Esophagus muscularis mucosa (tissue), 4 donors: ENCODE measurements around the gene ZNF622. TPM values are rescaled to one million over a fixed set of nuclear protein-coding genes. Genes with fewer than 3 reads are reported as not detected.

ENCODE experiments used
- DNase-seq: peaks from one replicate; pipeline ENCODE4 v3.0.0-alpha.2; 2017; ENCODE audit errors: extremely low spot score
- H3K27ac ChIP-seq, 4 donors: fragments of 200-600 bp; sonication (generic); replicated peaks in 1 of 4; 1 replicate in 3 of 4; 2 replicates in 1 of 4; pipeline ENCODE4 v1.5.1; 2016 to 2019; ENCODE audit warnings: mild to moderate bottlenecking in 1 of 4
- H3K27me3 ChIP-seq, 4 donors: fragments of 200-600 bp; sonication (generic); one replicate each; pipeline versions ENCODE4 v1.5.1 to v1.6.0; 2016 to 2019
- H3K36me3 ChIP-seq, 4 donors: fragments of 200-600 bp; sonication (generic); one replicate each; pipeline ENCODE4 v1.5.1; 2016 to 2019
- H3K4me1 ChIP-seq, 4 donors: fragments of 200-600 bp; sonication (generic); one replicate each; pipeline ENCODE4 v1.5.1; 2016 to 2019
- H3K4me3 ChIP-seq, 4 donors: fragments of 200-600 bp; sonication (generic); 1 replicate in 2 of 4; 2 replicates in 2 of 4; pipeline ENCODE4 v1.5.1; 2016 to 2019; ENCODE audit warnings: mild to moderate bottlenecking in 4 of 4, moderate library complexity in 1 of 4
- H3K9me3 ChIP-seq, 4 donors: fragments of 200-600 bp; sonication (generic); 1 replicate in 3 of 4; 2 replicates in 1 of 4; pipeline ENCODE4 v1.5.1; 2016 to 2019
- EP300 ChIP-seq: sonication (generic); formaldehyde crosslinking; IDR thresholded peaks from one replicate; pipeline ENCODE4 v1.6.1; 2017; ENCODE audit warnings: antibody characterized with exemption
- POLR2A ChIP-seq: fragments of 450-650 bp; IDR thresholded peaks from one replicate; pipeline ENCODE4 v1.6.1; 2017; ENCODE audit warnings: antibody characterized with exemption, moderate library complexity, mild to moderate bottlenecking, low read depth
- POLR2AphosphoS5 ChIP-seq, 2 donors: sonication (generic); formaldehyde crosslinking; IDR thresholded peaks; one replicate each; pipeline ENCODE4 v1.6.1; 2017; ENCODE audit warnings: antibody characterized with exemption in 2 of 2
- WGBS: methylation state at CpG from one replicate; pipeline ENCODE4 v1.1.5; 2018; 5-methylcytosine and 5-hydroxymethylcytosine counted together
- intact Hi-C: fragments of 100-400 bp; cut with DNase I; formaldehyde crosslinking; loops from one replicate; pipeline ENCODE4 v1.15.1; 2023
- total RNA-seq, 4 donors: library from RNA; depleted of rRNA; stranded (reverse); fragments of >200 nt; gene quantifications; one replicate each; pipeline versions ENCODE4 v1.1.0 to v1.2.1, GENCODE V29; 2016
- TF ChIP-seq, protein P1 (sequence below), 3 experiments: fragments of 200-600 bp in 2 of 3; fragments of 450-650 bp in 1 of 3; sonication (generic) in 2 of 3; IDR thresholded peaks; one replicate each; pipeline ENCODE4 v1.5.1; 2017 to 2019; ENCODE audit warnings: antibody characterized with exemption in 3 of 3, mild to moderate bottlenecking in 2 of 3, moderate library complexity in 1 of 3

The ZNF622 gene
- total RNA-seq, 4 donors from 2014 or later, result 25.3 to 31.7 (median 28.4) TPM

DNA sequence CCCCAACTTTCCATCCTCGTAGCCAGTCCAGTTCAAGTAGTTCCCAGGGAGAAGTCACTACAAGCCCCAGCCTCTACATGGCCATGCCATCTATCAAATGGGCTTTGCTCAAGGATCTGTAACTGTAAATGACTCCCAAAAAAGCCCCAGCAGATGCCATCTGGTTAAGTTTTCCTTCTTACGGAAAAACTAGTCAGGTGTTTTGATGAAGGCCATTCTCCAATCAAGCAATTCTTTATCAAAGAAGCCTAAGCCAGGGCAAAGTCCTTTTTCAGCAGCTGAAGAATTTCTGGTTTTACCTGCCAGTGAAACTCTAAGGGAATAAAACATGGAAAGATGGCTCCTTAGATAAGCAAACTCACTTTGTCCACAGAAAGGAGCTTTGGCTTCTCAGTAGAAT, 21.9 kb upstream of the ZNF622 start:
- no peak for DNase-seq
- WGBS, result 89% methylated on average over 2 of the region's 2 CpGs
- Histone ChIP-seq H3K36me3 (no peaks in the 10 kb centered on the region), H3K27me3 (no peaks in the 10 kb centered on the region), H3K4me1 (peaks cover 2 to 8% (median 4%) of the 10 kb centered on the region in 4 donors), H3K4me3 (no peak overlapping the region), H3K9me3 (no peaks in the 10 kb centered on the region), H3K27ac (no peak overlapping the region)
- TF ChIP-seq, protein P1, sequence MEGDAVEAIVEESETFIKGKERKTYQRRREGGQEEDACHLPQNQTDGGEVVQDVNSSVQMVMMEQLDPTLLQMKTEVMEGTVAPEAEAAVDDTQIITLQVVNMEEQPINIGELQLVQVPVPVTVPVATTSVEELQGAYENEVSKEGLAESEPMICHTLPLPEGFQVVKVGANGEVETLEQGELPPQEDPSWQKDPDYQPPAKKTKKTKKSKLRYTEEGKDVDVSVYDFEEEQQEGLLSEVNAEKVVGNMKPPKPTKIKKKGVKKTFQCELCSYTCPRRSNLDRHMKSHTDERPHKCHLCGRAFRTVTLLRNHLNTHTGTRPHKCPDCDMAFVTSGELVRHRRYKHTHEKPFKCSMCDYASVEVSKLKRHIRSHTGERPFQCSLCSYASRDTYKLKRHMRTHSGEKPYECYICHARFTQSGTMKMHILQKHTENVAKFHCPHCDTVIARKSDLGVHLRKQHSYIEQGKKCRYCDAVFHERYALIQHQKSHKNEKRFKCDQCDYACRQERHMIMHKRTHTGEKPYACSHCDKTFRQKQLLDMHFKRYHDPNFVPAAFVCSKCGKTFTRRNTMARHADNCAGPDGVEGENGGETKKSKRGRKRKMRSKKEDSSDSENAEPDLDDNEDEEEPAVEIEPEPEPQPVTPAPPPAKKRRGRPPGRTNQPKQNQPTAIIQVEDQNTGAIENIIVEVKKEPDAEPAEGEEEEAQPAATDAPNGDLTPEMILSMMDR (IDR thresholded peaks at IDR 0.05), result no peak
- TF ChIP-seq EP300 (no peak), POLR2A (no peak)
- intact Hi-C loops, result loop anchor here (10.0 kb wide), 1 partner anchor 177 kb away; no protein-coding TSS in a partner anchor

DNA sequence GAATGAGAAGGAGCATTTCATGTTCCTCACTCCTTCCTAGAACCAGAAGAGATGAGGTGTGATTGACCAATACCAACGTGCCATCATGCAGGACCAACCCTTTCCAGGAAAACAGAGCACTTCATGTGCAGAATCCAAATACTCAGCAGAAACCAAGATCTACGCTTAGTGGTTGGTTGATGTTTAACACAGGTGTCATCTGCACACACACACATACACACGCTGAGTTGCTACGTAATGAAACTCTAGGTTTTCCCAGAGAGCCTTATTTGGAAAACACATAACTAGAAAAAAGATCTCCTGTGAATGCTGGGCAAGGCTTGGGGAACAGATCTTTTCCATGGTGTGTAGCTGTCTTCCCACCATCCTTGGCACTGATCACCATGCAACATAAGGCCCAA, 21.1 kb upstream of the ZNF622 start:
- no peak overlapping the region for H3K4me3 ChIP-seq
- DNase-seq, result no peak
- no peaks in the 10 kb centered on the region for H3K36me3 ChIP-seq
- H3K27ac ChIP-seq, result no peak overlapping the region
- no peaks in the 10 kb centered on the region for H3K27me3 ChIP-seq
- peaks cover 0 to 6% (median under 1%) of the 10 kb centered on the region in 4 donors for H3K4me1 ChIP-seq
- TF ChIP-seq POLR2AphosphoS5 (IDR thresholded peaks at IDR 0.05), result no peak
- TF ChIP-seq EP300, result no peak
- no peak for TF ChIP-seq POLR2A
- TF ChIP-seq, protein P1 (IDR thresholded peaks at IDR 0.05), result no peak
- H3K9me3 ChIP-seq, result no peaks in the 10 kb centered on the region
- intact Hi-C loops, result loop anchor here (10.0 kb wide), 1 partner anchor 178 kb away; no protein-coding TSS in a partner anchor
- 70% methylated on average over 4 of the region's 4 CpGs for WGBS

DNA sequence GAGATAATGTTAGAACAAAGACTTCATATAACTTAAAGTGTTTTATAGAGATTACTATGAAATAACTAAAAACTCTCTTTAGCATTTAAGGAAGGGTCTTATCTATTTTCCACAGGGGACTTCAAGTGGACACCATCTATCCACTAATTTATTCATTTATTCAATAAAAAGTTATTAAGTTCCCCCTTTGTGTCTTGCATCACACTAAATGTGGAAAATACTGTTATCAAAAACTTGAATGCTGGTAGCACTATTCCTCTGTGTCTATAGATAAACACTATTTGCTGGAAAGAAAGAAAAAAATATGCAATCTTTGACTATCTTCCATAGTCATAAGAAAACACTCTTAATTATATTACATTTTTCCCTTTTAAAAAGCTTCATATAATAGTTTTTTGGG, 20.1 kb upstream of the ZNF622 start:
- H3K36me3 ChIP-seq, result no peaks in the 10 kb centered on the region
- no peak for DNase-seq
- intact Hi-C loops, result loop anchor here (10.0 kb wide), 1 partner anchor 179 kb away; no protein-coding TSS in a partner anchor
- no peak for TF ChIP-seq POLR2A
- TF ChIP-seq, protein P1 (IDR thresholded peaks at IDR 0.05), result no peak
- TF ChIP-seq POLR2AphosphoS5 (IDR thresholded peaks at IDR 0.05), result no peak
- no peak for TF ChIP-seq EP300
- H3K4me1 ChIP-seq, result peaks cover 0 to 6% (median 0%) of the 10 kb centered on the region in 4 donors
- no peaks in the 10 kb centered on the region for H3K27me3 ChIP-seq
- H3K9me3 ChIP-seq, result no peaks in the 10 kb centered on the region
- no peak overlapping the region for H3K27ac ChIP-seq
- no peak overlapping the region for H3K4me3 ChIP-seq

DNA sequence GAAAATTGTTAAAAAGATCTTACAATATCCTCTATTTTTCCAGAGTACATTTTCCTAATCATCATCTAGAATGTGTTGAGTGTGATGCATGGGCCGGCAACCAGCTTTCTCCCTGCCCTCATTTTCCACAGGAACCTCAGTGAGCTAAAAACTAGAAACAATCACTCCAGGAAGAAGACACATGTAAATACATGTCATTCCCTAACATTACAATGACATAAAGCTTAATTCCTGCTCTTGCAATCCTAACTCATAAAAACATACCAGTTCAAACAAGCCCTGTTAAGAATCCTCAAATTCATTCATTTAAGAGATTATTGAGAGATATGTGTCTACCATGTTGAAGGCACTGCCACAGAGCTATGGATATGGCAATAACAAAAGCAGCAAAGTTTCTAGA, 18.5 kb upstream of the ZNF622 start:
- Histone ChIP-seq H3K4me3 (no peak overlapping the region), H3K36me3 (no peaks in the 10 kb centered on the region), H3K27me3 (no peaks in the 10 kb centered on the region), H3K27ac (no peak overlapping the region), H3K9me3 (no peaks in the 10 kb centered on the region), H3K4me1 (peaks cover 0 to 6% (median 0%) of the 10 kb centered on the region in 4 donors)
- WGBS, result 76% methylated on average over 1 of the region's 1 CpG
- DNase-seq, result no peak
- intact Hi-C loops, result loop anchor here (10.0 kb wide), 1 partner anchor 181 kb away; no protein-coding TSS in a partner anchor
- no peak for TF ChIP-seq POLR2AphosphoS5 (IDR thresholded peaks at IDR 0.05)
- no peak for TF ChIP-seq EP300

DNA sequence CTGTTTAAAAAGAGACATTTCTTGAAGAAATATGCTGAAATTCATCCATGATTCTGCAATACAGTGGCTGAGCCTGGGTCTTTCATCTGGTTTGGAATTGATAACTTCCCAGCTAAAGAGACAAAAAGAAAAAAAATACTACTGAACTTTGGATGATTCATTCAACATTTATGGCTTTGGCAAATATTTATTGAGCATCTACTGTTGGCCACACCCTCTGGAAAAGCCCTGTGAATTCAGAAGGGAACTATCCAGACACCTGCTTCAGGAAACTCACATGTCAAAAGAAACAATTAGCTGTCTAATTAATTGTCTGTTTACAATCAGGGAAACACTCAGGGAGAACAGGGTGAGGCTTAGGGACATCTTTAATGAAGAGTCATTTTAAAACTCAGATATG, 17.8 kb upstream of the ZNF622 start:
- Histone ChIP-seq H3K9me3 (no peaks in the 10 kb centered on the region), H3K27ac (no peak overlapping the region), H3K4me3 (no peak overlapping the region), H3K36me3 (no peaks in the 10 kb centered on the region), H3K4me1 (peaks cover 0 to 6% (median 0%) of the 10 kb centered on the region in 4 donors), H3K27me3 (no peaks in the 10 kb centered on the region)
- no peak for TF ChIP-seq POLR2A
- TF ChIP-seq, protein P1 (IDR thresholded peaks at IDR 0.05), result no peak
- intact Hi-C loops, result loop anchor here (10.0 kb wide), 1 partner anchor 181 kb away; no protein-coding TSS in a partner anchor
- DNase-seq, result no peak
